GM21447 (cell line): ENCODE results near the gene HACD3.
"Not testable (repeated sequence)": the region's sequence is repeated elsewhere in the genome, so short reads cannot be mapped to it uniquely, and the experiment has no call there.

Experiments used
- ATAC-seq: cut with Tn5 transposase; IDR thresholded peaks from one replicate; pipeline ENCODE4 v1.9.1; 2021; ENCODE audit not compliant: unreplicated experiment

Gene HACD3

GRCh38 chr15:65547841-65548240, 17.6 kb downstream of the HACD3 start:
- ATAC-seq: no peak

- not testable (repeated sequence) for ATAC-seq
These were observed 19.0 kb downstream of the HACD3 start for GRCh38 chr15:65549288-65549687.

- ATAC-seq: no peak
These were observed 20.4 kb downstream of the HACD3 start for GRCh38 chr15:65550681-65551098.

- ATAC-seq: no peak
These were observed 20.9 kb downstream of the HACD3 start for GRCh38 chr15:65551183-65551582.

- not testable (repeated sequence) for ATAC-seq
These were observed 22.6 kb downstream of the HACD3 start for GRCh38 chr15:65552851-65553250.

GRCh38 chr15:65553691-65554090, 23.4 kb downstream of the HACD3 start:
- ATAC-seq: no peak

- no peak for ATAC-seq
These were observed 26.4 kb downstream of the HACD3 start for GRCh38 chr15:65556622-65557021.

GRCh38 chr15:65558336-65558735, 28.1 kb downstream of the HACD3 start:
- no peak for ATAC-seq

- ATAC-seq: no peak
These were observed 28.9 kb downstream of the HACD3 start for GRCh38 chr15:65558997-65559760.

GRCh38 chr15:65559941-65560340, 29.7 kb downstream of the HACD3 start:
- no peak for ATAC-seq

- ATAC-seq: no peak
These were observed 31.7 kb downstream of the HACD3 start for GRCh38 chr15:65561934-65562333.

GRCh38 chr15:65569728-65570127, 39.5 kb downstream of the HACD3 start:
- no peak for ATAC-seq

GRCh38 chr15:65571971-65572370, 41.7 kb downstream of the HACD3 start:
- no peak for ATAC-seq

- no peak for ATAC-seq
These were observed 46.4 kb downstream of the HACD3 start for GRCh38 chr15:65576664-65577063.

GRCh38 chr15:65577129-65577996, 47.1 kb downstream of the HACD3 start:
- no peak for ATAC-seq

- ATAC-seq: no peak
These were observed 48.9 kb downstream of the HACD3 start for GRCh38 chr15:65578904-65579728.

GRCh38 chr15:65579762-65580161, 49.5 kb downstream of the HACD3 start:
- ATAC-seq: no peak

GRCh38 chr15:65580287-65580686, 50.0 kb downstream of the HACD3 start:
- ATAC-seq: no peak

GRCh38 chr15:65583701-65584100, 53.4 kb downstream of the HACD3 start:
- ATAC-seq: peak; percentile 60

- no peak for ATAC-seq
These were observed 54.0 kb downstream of the HACD3 start for GRCh38 chr15:65584241-65584640.

GRCh38 chr15:65587094-65587493, 56.8 kb downstream of the HACD3 start:
- no peak for ATAC-seq
